ENCODE data around the gene CSNK2A1.

- TF ChIP-seq CTCF (IDR thresholded peaks at IDR 0.05; ENCODE audit: poor library complexity, severe bottlenecking), result no peak
- TF ChIP-seq MXI1 (conservative IDR thresholded peaks at IDR 0.05; ENCODE audit: poor library complexity, severe bottlenecking), result no peak
- TF ChIP-seq POLR2AphosphoS5 (IDR thresholded peaks at IDR 0.05), result peak; percentile 15
- no peak for TF ChIP-seq SMC3 (conservative IDR thresholded peaks at IDR 0.05; ENCODE audit: poor library complexity)
- TF ChIP-seq EZH2 (IDR thresholded peaks at IDR 0.05; ENCODE audit: borderline replicate concordance, insufficient read depth, low read length, poor library complexity, severe bottlenecking), result no peak
- TF ChIP-seq, protein P1, sequence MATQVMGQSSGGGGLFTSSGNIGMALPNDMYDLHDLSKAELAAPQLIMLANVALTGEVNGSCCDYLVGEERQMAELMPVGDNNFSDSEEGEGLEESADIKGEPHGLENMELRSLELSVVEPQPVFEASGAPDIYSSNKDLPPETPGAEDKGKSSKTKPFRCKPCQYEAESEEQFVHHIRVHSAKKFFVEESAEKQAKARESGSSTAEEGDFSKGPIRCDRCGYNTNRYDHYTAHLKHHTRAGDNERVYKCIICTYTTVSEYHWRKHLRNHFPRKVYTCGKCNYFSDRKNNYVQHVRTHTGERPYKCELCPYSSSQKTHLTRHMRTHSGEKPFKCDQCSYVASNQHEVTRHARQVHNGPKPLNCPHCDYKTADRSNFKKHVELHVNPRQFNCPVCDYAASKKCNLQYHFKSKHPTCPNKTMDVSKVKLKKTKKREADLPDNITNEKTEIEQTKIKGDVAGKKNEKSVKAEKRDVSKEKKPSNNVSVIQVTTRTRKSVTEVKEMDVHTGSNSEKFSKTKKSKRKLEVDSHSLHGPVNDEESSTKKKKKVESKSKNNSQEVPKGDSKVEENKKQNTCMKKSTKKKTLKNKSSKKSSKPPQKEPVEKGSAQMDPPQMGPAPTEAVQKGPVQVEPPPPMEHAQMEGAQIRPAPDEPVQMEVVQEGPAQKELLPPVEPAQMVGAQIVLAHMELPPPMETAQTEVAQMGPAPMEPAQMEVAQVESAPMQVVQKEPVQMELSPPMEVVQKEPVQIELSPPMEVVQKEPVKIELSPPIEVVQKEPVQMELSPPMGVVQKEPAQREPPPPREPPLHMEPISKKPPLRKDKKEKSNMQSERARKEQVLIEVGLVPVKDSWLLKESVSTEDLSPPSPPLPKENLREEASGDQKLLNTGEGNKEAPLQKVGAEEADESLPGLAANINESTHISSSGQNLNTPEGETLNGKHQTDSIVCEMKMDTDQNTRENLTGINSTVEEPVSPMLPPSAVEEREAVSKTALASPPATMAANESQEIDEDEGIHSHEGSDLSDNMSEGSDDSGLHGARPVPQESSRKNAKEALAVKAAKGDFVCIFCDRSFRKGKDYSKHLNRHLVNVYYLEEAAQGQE (IDR thresholded peaks at IDR 0.05; ENCODE audit: borderline replicate concordance), result no peak
- no peak for TF ChIP-seq EP300 (conservative IDR thresholded peaks at IDR 0.05; ENCODE audit: poor library complexity, severe bottlenecking)
- TF ChIP-seq RAD21 (conservative IDR thresholded peaks at IDR 0.05), result no peak
These were observed 82.1 kb downstream of the CSNK2A1 start for GRCh38 chr20:461254-462198.
